ENCODE data around the gene ZBTB7C. TPM values are rescaled to one million over a fixed set of nuclear protein-coding genes. Genes with fewer than 3 reads are reported as not detected.

The ZBTB7C gene
- polyA plus RNA-seq, 6 donors from 2014 or later: not detected

- H3K4me1 Mint-ChIP-seq: peaks cover 0 to 8% (median 7%) of the 10 kb centered on the region in 3 donors
- peaks cover 0 to 2% (median 0%) of the 10 kb centered on the region in 7 donors for H3K9me3 Mint-ChIP-seq
- peak overlapping the region in 7 of 8 donors; percentile 41 to 77 (median 69) for H3K4me3 Mint-ChIP-seq
- H3K27me3 Mint-ChIP-seq: peaks cover 44 to 81% (median 69%) of the 10 kb centered on the region in 3 donors
- no peaks in the 10 kb centered on the region for H3K36me3 Mint-ChIP-seq
- peak overlapping the region in 1 of 6 donors; percentile 16 for H3K27ac Mint-ChIP-seq
- no peak for DNase-seq
- ATAC-seq (ENCODE audit: low read depth in 2 of 2): no peak
Observed at GRCh38 chr18:48160622-48161021, 248.6 kb downstream of the ZBTB7C start.

GRCh38 chr18:48159816-48160215 is 249.4 kb downstream of the ZBTB7C start:
- peaks cover 0 to 2% (median 0%) of the 10 kb centered on the region in 7 donors for H3K9me3 Mint-ChIP-seq
- H3K36me3 Mint-ChIP-seq: no peaks in the 10 kb centered on the region
- DNase-seq (no peak), ATAC-seq (ENCODE audit: low read depth in 2 of 2) (no peak)
- no peak overlapping the region for H3K27ac Mint-ChIP-seq
- H3K27me3 Mint-ChIP-seq: peaks cover 45 to 77% (median 64%) of the 10 kb centered on the region in 3 donors
- H3K4me3 Mint-ChIP-seq: peak overlapping the region in 1 of 8 donors; percentile 16
- H3K4me1 Mint-ChIP-seq: peaks cover 0 to 8% (median 7%) of the 10 kb centered on the region in 3 donors

- Mint-ChIP-seq H3K36me3 (no peaks in the 10 kb centered on the region), H3K9me3 (peaks cover 0 to 2% (median 0%) of the 10 kb centered on the region in 7 donors), H3K27me3 (peaks cover 39 to 69% (median 59%) of the 10 kb centered on the region in 3 donors), H3K4me1 (peaks cover 0 to 8% (median 7%) of the 10 kb centered on the region in 3 donors), H3K27ac (no peak overlapping the region), H3K4me3 (no peak overlapping the region)
- ATAC-seq (ENCODE audit: low read depth in 2 of 2) (no peak), DNase-seq (no peak)
Observed at GRCh38 chr18:48158721-48159120, 250.5 kb downstream of the ZBTB7C start.

GRCh38 chr18:48157956-48158355 is 251.2 kb downstream of the ZBTB7C start:
- Mint-ChIP-seq H3K36me3 (no peaks in the 10 kb centered on the region), H3K9me3 (peaks cover 0 to 2% (median 0%) of the 10 kb centered on the region in 7 donors), H3K4me1 (peaks cover 0 to 8% (median 7%) of the 10 kb centered on the region in 3 donors), H3K27ac (no peak overlapping the region), H3K4me3 (peak overlapping the region in 1 of 8 donors; percentile 2), H3K27me3 (peaks cover 44 to 68% (median 55%) of the 10 kb centered on the region in 3 donors)
- no peak for ATAC-seq (ENCODE audit: low read depth in 2 of 2)
- no peak for DNase-seq

GRCh38 chr18:48155856-48156255 is 253.3 kb downstream of the ZBTB7C start:
- Mint-ChIP-seq H3K4me3 (no peak overlapping the region), H3K36me3 (no peaks in the 10 kb centered on the region), H3K9me3 (peaks cover 0 to 2% (median 0%) of the 10 kb centered on the region in 7 donors), H3K4me1 (peaks cover 0 to 4% (median 3%) of the 10 kb centered on the region in 3 donors), H3K27ac (no peak overlapping the region), H3K27me3 (peaks cover 41 to 61% (median 50%) of the 10 kb centered on the region in 3 donors)
- DNase-seq: no peak
- no peak for ATAC-seq (ENCODE audit: low read depth in 2 of 2)

GRCh38 chr18:48154828-48155227 is 254.4 kb downstream of the ZBTB7C start:
- Mint-ChIP-seq H3K9me3 (peaks cover 0 to 2% (median 0%) of the 10 kb centered on the region in 7 donors), H3K4me3 (peak overlapping the region in 1 of 8 donors; percentile 36), H3K27me3 (peaks cover 34 to 51% (median 39%) of the 10 kb centered on the region in 3 donors), H3K36me3 (no peaks in the 10 kb centered on the region), H3K4me1 (no peaks in the 10 kb centered on the region), H3K27ac (no peak overlapping the region)
- DNase-seq: no peak
- no peak for ATAC-seq (ENCODE audit: low read depth in 2 of 2)

- H3K36me3 Mint-ChIP-seq: no peaks in the 10 kb centered on the region
- no peak overlapping the region for H3K27ac Mint-ChIP-seq
- no peaks in the 10 kb centered on the region for H3K4me1 Mint-ChIP-seq
- DNase-seq (no peak), ATAC-seq (ENCODE audit: low read depth in 2 of 2) (no peak)
- peaks cover 0 to 2% (median 0%) of the 10 kb centered on the region in 7 donors for H3K9me3 Mint-ChIP-seq
- no peak overlapping the region for H3K4me3 Mint-ChIP-seq
- H3K27me3 Mint-ChIP-seq: peaks cover 29 to 43% (median 34%) of the 10 kb centered on the region in 3 donors
Observed at GRCh38 chr18:48153613-48154481, 255.3 kb downstream of the ZBTB7C start.

- Mint-ChIP-seq H3K27me3 (peaks cover 23 to 30% (median 24%) of the 10 kb centered on the region in 3 donors), H3K4me3 (no peak overlapping the region)
- no peak for ATAC-seq (ENCODE audit: low read depth in 2 of 2)
Observed at GRCh38 chr18:48152549-48152948, 256.6 kb downstream of the ZBTB7C start.

GRCh38 chr18:48151421-48152065 is 257.6 kb downstream of the ZBTB7C start:
- H3K27ac Mint-ChIP-seq: no peak overlapping the region
- no peaks in the 10 kb centered on the region for H3K4me1 Mint-ChIP-seq
- no peak overlapping the region for H3K4me3 Mint-ChIP-seq
- H3K27me3 Mint-ChIP-seq: peaks cover 15 to 24% (median 20%) of the 10 kb centered on the region in 3 donors
- ATAC-seq (ENCODE audit: low read depth in 2 of 2): no peak
- H3K9me3 Mint-ChIP-seq: peaks cover 0 to 2% (median 0%) of the 10 kb centered on the region in 7 donors
- no peak for DNase-seq
- no peaks in the 10 kb centered on the region for H3K36me3 Mint-ChIP-seq

More at GRCh38 chr18:48152549-48152948, 256.6 kb downstream of the ZBTB7C start:
- Mint-ChIP-seq H3K27ac (no peak overlapping the region), H3K4me1 (no peaks in the 10 kb centered on the region), H3K36me3 (no peaks in the 10 kb centered on the region), H3K9me3 (peaks cover 0 to 2% (median 0%) of the 10 kb centered on the region in 7 donors)
- DNase-seq: no peak

GRCh38 chr18:48149020-48149685 is 260.0 kb downstream of the ZBTB7C start:
- ATAC-seq (ENCODE audit: low read depth in 2 of 2) (no peak), DNase-seq (no peak)
- no peaks in the 10 kb centered on the region for H3K4me1 Mint-ChIP-seq
- peaks cover 10 to 19% (median 15%) of the 10 kb centered on the region in 3 donors for H3K27me3 Mint-ChIP-seq
- no peaks in the 10 kb centered on the region for H3K36me3 Mint-ChIP-seq
- no peak overlapping the region for H3K4me3 Mint-ChIP-seq
- H3K9me3 Mint-ChIP-seq: no peaks in the 10 kb centered on the region
- peak overlapping the region in 1 of 6 donors; percentile 12 for H3K27ac Mint-ChIP-seq

GRCh38 chr18:48142994-48143393 is 266.2 kb downstream of the ZBTB7C start:
- peaks cover 23 to 41% (median 34%) of the 10 kb centered on the region in 3 donors for H3K27me3 Mint-ChIP-seq
- DNase-seq (no peak), ATAC-seq (ENCODE audit: low read depth in 2 of 2) (no peak)
- peaks cover 0 to 12% (median 2%) of the 10 kb centered on the region in 3 donors for H3K4me1 Mint-ChIP-seq
- peak overlapping the region in 1 of 6 donors; percentile 56 for H3K27ac Mint-ChIP-seq
- H3K36me3 Mint-ChIP-seq: no peaks in the 10 kb centered on the region
- no peak overlapping the region for H3K4me3 Mint-ChIP-seq
- peaks cover 0 to 3% (median 0%) of the 10 kb centered on the region in 7 donors for H3K9me3 Mint-ChIP-seq

- ATAC-seq (ENCODE audit: low read depth in 2 of 2): no peak
- no peaks in the 10 kb centered on the region for H3K36me3 Mint-ChIP-seq
- H3K4me1 Mint-ChIP-seq: peaks cover 4 to 12% (median 8%) of the 10 kb centered on the region in 3 donors
- H3K27me3 Mint-ChIP-seq: peaks cover 29 to 47% (median 40%) of the 10 kb centered on the region in 3 donors
- H3K27ac Mint-ChIP-seq: no peak overlapping the region
- peaks cover 0 to 3% (median 0%) of the 10 kb centered on the region in 7 donors for H3K9me3 Mint-ChIP-seq
- no peak overlapping the region for H3K4me3 Mint-ChIP-seq
- no peak for DNase-seq
Observed at GRCh38 chr18:48142353-48142752, 266.8 kb downstream of the ZBTB7C start.

GRCh38 chr18:48140731-48141130 is 268.5 kb downstream of the ZBTB7C start:
- Mint-ChIP-seq H3K36me3 (no peaks in the 10 kb centered on the region), H3K9me3 (peaks cover 0 to 3% (median 0%) of the 10 kb centered on the region in 7 donors), H3K27me3 (peaks cover 34 to 50% (median 44%) of the 10 kb centered on the region in 3 donors), H3K4me3 (no peak overlapping the region), H3K4me1 (peaks cover 5 to 13% (median 12%) of the 10 kb centered on the region in 3 donors), H3K27ac (no peak overlapping the region)
- no peak for DNase-seq
- no peak for ATAC-seq (ENCODE audit: low read depth in 2 of 2)
